Superior temporal gyrus (tissue), 1 donor: Measurements from ENCODE around the gene CRYL1.
A peak's percentile ranks its signal among the peaks of the same experiment; 100 is the strongest.

ENCODE experiments used
- DNase-seq: peaks from one replicate; pipeline ENCODE4 v3.0.0-alpha.2; 2016; ENCODE audit errors: extremely low spot score

The CRYL1 gene

GRCh38 chr13:20528452-20528851 is 2.8 kb upstream of the CRYL1 start:
- DNase-seq, result no peak

- DNase-seq, result peak; percentile 71
Measured at GRCh38 chr13:20526664-20527063, 1.0 kb upstream of the CRYL1 start.

GRCh38 chr13:20525144-20525600 is 485 bp downstream of the CRYL1 start:
- DNase-seq, result peak; percentile 71

GRCh38 chr13:20521364-20522115 is 4.1 kb downstream of the CRYL1 start:
- no peak for DNase-seq

- DNase-seq, result no peak
Measured at GRCh38 chr13:20519875-20520274, 5.8 kb downstream of the CRYL1 start.

- DNase-seq, result no peak
Measured at GRCh38 chr13:20518660-20519100, 7.0 kb downstream of the CRYL1 start.

GRCh38 chr13:20514866-20515265 is 10.8 kb downstream of the CRYL1 start:
- DNase-seq, result peak; percentile 48

- DNase-seq, result no peak
Measured at GRCh38 chr13:20513466-20513995, 12.1 kb downstream of the CRYL1 start.

- no peak for DNase-seq
Measured at GRCh38 chr13:20512042-20512683, 13.5 kb downstream of the CRYL1 start.

GRCh38 chr13:20506696-20507095 is 19.0 kb downstream of the CRYL1 start:
- DNase-seq, result no peak

- DNase-seq, result no peak
Measured at GRCh38 chr13:20505405-20506366, 20.0 kb downstream of the CRYL1 start.

GRCh38 chr13:20503088-20504083 is 22.3 kb downstream of the CRYL1 start:
- no peak for DNase-seq

GRCh38 chr13:20501592-20501991 is 24.1 kb downstream of the CRYL1 start:
- no peak for DNase-seq

GRCh38 chr13:20501120-20501519 is 24.5 kb downstream of the CRYL1 start:
- DNase-seq, result no peak

- DNase-seq, result no peak
Measured at GRCh38 chr13:20499986-20500385, 25.7 kb downstream of the CRYL1 start.

GRCh38 chr13:20498659-20499058 is 27.0 kb downstream of the CRYL1 start:
- DNase-seq, result no peak

- DNase-seq, result no peak
Measured at GRCh38 chr13:20498129-20498528, 27.5 kb downstream of the CRYL1 start.

- DNase-seq, result no peak
Measured at GRCh38 chr13:20497006-20497775, 28.5 kb downstream of the CRYL1 start.

- peak; percentile 97 for DNase-seq
Measured at GRCh38 chr13:20495087-20496023, 30.3 kb downstream of the CRYL1 start.
